PC-3 (cell line): ENCODE results near the gene LMTK2.

ENCODE experiments used
- EZH2 ChIP-seq: fragments of 300-600 bp; sonication (generic); IDR thresholded peaks from one replicate; pipeline ENCODE4 v1.6.1; 2017; ENCODE audit warnings: antibody characterized with exemption, mild to moderate bottlenecking, low read length; ENCODE audit not compliant: unreplicated experiment
- EZH2phosphoT487 ChIP-seq: fragments of 300-600 bp; sonication (generic); IDR thresholded peaks from 2 replicates; pipeline ENCODE4 v1.6.1; 2018; ENCODE audit warnings: mild to moderate bottlenecking, antibody characterized with exemption, low read length, borderline replicate concordance
- TF ChIP-seq, protein P1 (sequence below): fragments of 300-600 bp; sonication (generic); conservative IDR thresholded peaks from 2 replicates; pipeline ENCODE4 v1.5.1; 2017; ENCODE audit warnings: antibody characterized with exemption, low read depth, mild to moderate bottlenecking, low read length

DNA sequence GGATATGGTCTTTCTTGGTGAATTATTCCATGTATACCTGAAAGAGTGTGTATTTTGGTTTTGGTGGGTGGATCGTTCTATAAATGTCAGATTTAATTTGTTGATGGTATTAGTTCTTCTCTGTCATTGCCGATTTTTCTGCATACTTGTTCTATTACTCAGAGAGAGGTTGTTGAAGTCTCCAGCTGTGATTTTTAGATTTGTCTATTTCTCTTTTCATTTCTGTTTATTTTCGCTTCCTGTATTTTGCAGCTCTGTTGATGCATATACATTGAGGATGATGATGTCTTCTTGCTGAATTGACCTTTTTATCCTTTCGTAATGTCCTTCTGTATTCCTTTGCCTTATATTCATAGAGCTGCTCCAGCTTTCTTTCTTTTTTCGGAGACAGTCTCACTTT is 92.5 kb downstream of the LMTK2 start:
- TF ChIP-seq, protein P1, sequence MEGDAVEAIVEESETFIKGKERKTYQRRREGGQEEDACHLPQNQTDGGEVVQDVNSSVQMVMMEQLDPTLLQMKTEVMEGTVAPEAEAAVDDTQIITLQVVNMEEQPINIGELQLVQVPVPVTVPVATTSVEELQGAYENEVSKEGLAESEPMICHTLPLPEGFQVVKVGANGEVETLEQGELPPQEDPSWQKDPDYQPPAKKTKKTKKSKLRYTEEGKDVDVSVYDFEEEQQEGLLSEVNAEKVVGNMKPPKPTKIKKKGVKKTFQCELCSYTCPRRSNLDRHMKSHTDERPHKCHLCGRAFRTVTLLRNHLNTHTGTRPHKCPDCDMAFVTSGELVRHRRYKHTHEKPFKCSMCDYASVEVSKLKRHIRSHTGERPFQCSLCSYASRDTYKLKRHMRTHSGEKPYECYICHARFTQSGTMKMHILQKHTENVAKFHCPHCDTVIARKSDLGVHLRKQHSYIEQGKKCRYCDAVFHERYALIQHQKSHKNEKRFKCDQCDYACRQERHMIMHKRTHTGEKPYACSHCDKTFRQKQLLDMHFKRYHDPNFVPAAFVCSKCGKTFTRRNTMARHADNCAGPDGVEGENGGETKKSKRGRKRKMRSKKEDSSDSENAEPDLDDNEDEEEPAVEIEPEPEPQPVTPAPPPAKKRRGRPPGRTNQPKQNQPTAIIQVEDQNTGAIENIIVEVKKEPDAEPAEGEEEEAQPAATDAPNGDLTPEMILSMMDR = no peak
- TF ChIP-seq EZH2 = no peak
- TF ChIP-seq EZH2phosphoT487 = no peak
